ENCODE results near the gene RTN4. TPM values are rescaled to one million over a fixed set of nuclear protein-coding genes. Genes with fewer than 3 reads are reported as not detected.

RTN4 gene
- total and polyA plus RNA-seq, 2 experiments from 2014 or later, result 218 to 221 TPM

GRCh38 chr2:55001716-55002115 is 48.5 kb downstream of the RTN4 start (continued):
- TF ChIP-seq EZH2phosphoT487 (IDR thresholded peaks at IDR 0.05; ENCODE audit: unreplicated experiment) (no peak), JUNB (IDR thresholded peaks at IDR 0.05; ENCODE audit: unreplicated experiment) (no peak), ZNF114 (CRISPR knock-in tag; IDR thresholded peaks at IDR 0.05) (no peak), REST (IDR thresholded peaks at IDR 0.05; ENCODE audit: unreplicated experiment) (no peak)

GRCh38 chr2:55000341-55000740 is 49.9 kb downstream of the RTN4 start:
- Histone ChIP-seq H4K20me1 (replicated peaks; ENCODE audit: insufficient read depth) (peaks cover 49% of the 10 kb centered on the region), H3K27ac (ENCODE audit: low read depth) (no peak overlapping the region)
- H3K36me3 Mint-ChIP-seq (ENCODE audit: low read depth), result no peaks in the 10 kb centered on the region
- TF ChIP-seq JUNB (IDR thresholded peaks at IDR 0.05; ENCODE audit: unreplicated experiment) (no peak), CREB1 (CRISPR knock-in tag; IDR thresholded peaks at IDR 0.05; ENCODE audit: low read depth) (no peak), POLR2AphosphoS5 (IDR thresholded peaks at IDR 0.05; ENCODE audit: low read depth) (no peak), ZNF114 (CRISPR knock-in tag; IDR thresholded peaks at IDR 0.05) (no peak), ZNF462 (CRISPR knock-in tag; IDR thresholded peaks at IDR 0.05) (no peak), ZNF331 (CRISPR knock-in tag; IDR thresholded peaks at IDR 0.05; ENCODE audit: low read depth) (no peak), STAT1 (IDR thresholded peaks at IDR 0.05; ENCODE audit: unreplicated experiment) (no peak), REST (IDR thresholded peaks at IDR 0.05; ENCODE audit: unreplicated experiment) (no peak), EZH2 (IDR thresholded peaks at IDR 0.05; ENCODE audit: low read depth, unreplicated experiment) (no peak)

More at GRCh38 chr2:55000341-55000740, 49.9 kb downstream of the RTN4 start:
- H3K9me3 Mint-ChIP-seq, result no peaks in the 10 kb centered on the region
- Histone ChIP-seq H3K9me2 (ENCODE audit: insufficient read depth) (no peaks in the 10 kb centered on the region), H3F3A (replicated peaks; ENCODE audit: low read depth) (no peaks in the 10 kb centered on the region), H3K4me2 (no peak overlapping the region), H3K36me3 (ENCODE audit: insufficient read depth) (no peaks in the 10 kb centered on the region; the same call in 1 of the 2 replicates), H3K27me3 (ENCODE audit: insufficient read depth) (no peaks in the 10 kb centered on the region), H3K4me3 (no peak overlapping the region), H2AFZ (no peak overlapping the region), H3K4me1 (ENCODE audit: insufficient read depth) (peaks cover 40% of the 10 kb centered on the region), H3K79me2 (replicated peaks; ENCODE audit: insufficient read depth) (peaks cover 100% of the 10 kb centered on the region)
- no peaks in the 10 kb centered on the region for H3K27me3 Mint-ChIP-seq (ENCODE audit: insufficient read depth, low read depth, poor library complexity)
- no peak for ATAC-seq
- no peak overlapping the region; the same call in 1 of the 2 replicates for H3K27ac Mint-ChIP-seq
- H3K4me1 Mint-ChIP-seq, result peaks cover 53% of the 10 kb centered on the region
- H3K4me3 Mint-ChIP-seq, result no peak overlapping the region
- DNase-seq (ENCODE audit: low spot score), result no peak

Data from GM23338 (cell line).